Endothelial cell (in vitro differentiated cells): ENCODE results near the gene LMO1. TPM values are rescaled to one million over a fixed set of nuclear protein-coding genes. Genes with fewer than 3 reads are reported as not detected.

ENCODE experiments used
- DNase-seq: peaks from one replicate; pipeline ENCODE4 v3.0.0; 2021; ENCODE audit warnings: low spot score
- H3K27ac Mint-ChIP-seq: one replicate; pipeline ENCODE4 v1.8.0; 2021; ENCODE audit warnings: mixed read lengths, inconsistent platforms; ENCODE audit not compliant: unreplicated experiment
- H3K27me3 Mint-ChIP-seq: one replicate; pipeline ENCODE4 v1.8.0; 2021; ENCODE audit warnings: mild to moderate bottlenecking, moderate library complexity, mixed read lengths, inconsistent platforms; ENCODE audit not compliant: unreplicated experiment
- H3K36me3 Mint-ChIP-seq: one replicate; pipeline ENCODE4 v1.8.0; 2021; ENCODE audit warnings: mild to moderate bottlenecking, low read depth, mixed read lengths, inconsistent platforms; ENCODE audit not compliant: unreplicated experiment
- H3K4me1 Mint-ChIP-seq: one replicate; pipeline ENCODE4 v1.8.0; 2021; ENCODE audit warnings: mild to moderate bottlenecking, mixed read lengths, inconsistent platforms; ENCODE audit not compliant: unreplicated experiment
- H3K4me3 Mint-ChIP-seq: one replicate; pipeline ENCODE4 v1.8.0; 2021; ENCODE audit warnings: mild to moderate bottlenecking, mixed read lengths, inconsistent platforms; ENCODE audit not compliant: unreplicated experiment
- H3K9me3 Mint-ChIP-seq: one replicate; pipeline ENCODE4 v1.8.0; 2021; ENCODE audit warnings: mixed read lengths, inconsistent platforms; ENCODE audit not compliant: unreplicated experiment
- CTCF ChIP-seq: fragments of 200-600 bp; sonication (generic); IDR thresholded peaks from one replicate; pipeline ENCODE4 v1.5.0; 2021; ENCODE audit warnings: antibody characterized with exemption; ENCODE audit not compliant: unreplicated experiment
- total RNA-seq: library from RNA; stranded (reverse); fragmentation: NEBNext Ultra II Directional; extraction: Animal tissue kit (Norgen Biotek cat#: 25700); gene quantifications from one replicate; pipeline ENCODE4 v1.2.1, GENCODE V29; 2021; ENCODE audit not compliant: unreplicated experiment

The LMO1 gene
- total RNA-seq, 1 donor from 2014 or later, result not detected

GRCh38 chr11:8190431-8190830 lies 73.2 kb downstream of the LMO1 start:
- Mint-ChIP-seq H3K27ac (no peak overlapping the region), H3K9me3 (no peaks in the 10 kb centered on the region), H3K36me3 (no peaks in the 10 kb centered on the region), H3K4me1 (no peaks in the 10 kb centered on the region), H3K27me3 (peaks cover 5% of the 10 kb centered on the region), H3K4me3 (no peak overlapping the region)
- DNase-seq, result no peak
- no peak for TF ChIP-seq CTCF

GRCh38 chr11:8186429-8186828 lies 77.2 kb downstream of the LMO1 start:
- no peak overlapping the region for H3K27ac Mint-ChIP-seq
- TF ChIP-seq CTCF, result no peak
- H3K4me1 Mint-ChIP-seq, result no peaks in the 10 kb centered on the region
- no peak overlapping the region for H3K4me3 Mint-ChIP-seq
- H3K36me3 Mint-ChIP-seq, result no peaks in the 10 kb centered on the region
- no peaks in the 10 kb centered on the region for H3K9me3 Mint-ChIP-seq
- no peak for DNase-seq
- H3K27me3 Mint-ChIP-seq, result no peaks in the 10 kb centered on the region

- H3K27me3 Mint-ChIP-seq, result no peaks in the 10 kb centered on the region
- no peak overlapping the region for H3K27ac Mint-ChIP-seq
- no peak overlapping the region for H3K4me3 Mint-ChIP-seq
- H3K4me1 Mint-ChIP-seq, result no peaks in the 10 kb centered on the region
- no peak for TF ChIP-seq CTCF
- no peaks in the 10 kb centered on the region for H3K36me3 Mint-ChIP-seq
- no peaks in the 10 kb centered on the region for H3K9me3 Mint-ChIP-seq
- DNase-seq, result no peak
These were observed 80.6 kb downstream of the LMO1 start for GRCh38 chr11:8183111-8183510.

GRCh38 chr11:8180469-8180868 lies 83.2 kb downstream of the LMO1 start:
- DNase-seq, result no peak
- H3K9me3 Mint-ChIP-seq, result no peaks in the 10 kb centered on the region
- H3K36me3 Mint-ChIP-seq, result no peaks in the 10 kb centered on the region
- TF ChIP-seq CTCF, result no peak
- H3K4me3 Mint-ChIP-seq, result no peak overlapping the region
- H3K4me1 Mint-ChIP-seq, result no peaks in the 10 kb centered on the region
- H3K27ac Mint-ChIP-seq, result no peak overlapping the region
- H3K27me3 Mint-ChIP-seq, result no peaks in the 10 kb centered on the region

GRCh38 chr11:8178297-8178696 lies 85.4 kb downstream of the LMO1 start:
- H3K27ac Mint-ChIP-seq, result no peak overlapping the region
- H3K27me3 Mint-ChIP-seq, result no peaks in the 10 kb centered on the region
- no peaks in the 10 kb centered on the region for H3K9me3 Mint-ChIP-seq

More at GRCh38 chr11:8178297-8178696, 85.4 kb downstream of the LMO1 start:
- Mint-ChIP-seq H3K4me3 (no peak overlapping the region), H3K36me3 (no peaks in the 10 kb centered on the region), H3K4me1 (peaks cover 3% of the 10 kb centered on the region)
- no peak for TF ChIP-seq CTCF
- DNase-seq, result no peak
